ENCODE measurements around the gene EHMT1. TPM values are rescaled to one million over a fixed set of nuclear protein-coding genes. Genes with fewer than 3 reads are reported as not detected.
A peak's percentile ranks its signal among the peaks of the same experiment; 100 is the strongest.

The EHMT1 gene
- total RNA-seq, 1 experiment from 2014 or later = 112 TPM

- Histone ChIP-seq H3T11ph (ENCODE audit: low read length) (no peak overlapping the region), H3K4me1 (ENCODE audit: insufficient read depth, low read length) (peaks cover 3% of the 10 kb centered on the region; the same call in 1 of the 2 replicates), H4K5ac (ENCODE audit: insufficient read length, low read depth, low read length) (no peak overlapping the region), H4K8ac (replicated peaks; ENCODE audit: insufficient read length, low read depth, low read length) (no peak overlapping the region), H3K79me1 (ENCODE audit: insufficient read depth, low read depth, low read length, poor library complexity, severe bottlenecking) (peaks cover 7% of the 10 kb centered on the region), H2BK120ac (ENCODE audit: low read depth, low read length, poor library complexity, severe bottlenecking) (no peak overlapping the region), H3K23me2 (ENCODE audit: insufficient read length, low read depth, low read length, poor library complexity, severe bottlenecking) (no peaks in the 10 kb centered on the region), H3K4ac (ENCODE audit: low read depth, low read length) (no peak overlapping the region), H3K27ac (ENCODE audit: insufficient read length, low read depth, low read length) (no peak overlapping the region), H3K27me3 (ENCODE audit: insufficient read depth, low read length) (no peaks in the 10 kb centered on the region), H3K9me3 (ENCODE audit: control insufficient read depth, low read depth, low read length) (no peaks in the 10 kb centered on the region), H3K79me2 (ENCODE audit: insufficient read depth, low read length) (peaks cover 16% of the 10 kb centered on the region; the same call in 1 of the 2 replicates), H3K4me2 (ENCODE audit: insufficient read depth, insufficient read length, low read length) (no peak overlapping the region), H2BK5ac (ENCODE audit: insufficient read length, low read length) (no peak overlapping the region), H4K20me1 (ENCODE audit: control insufficient read depth, insufficient read depth, insufficient read length) (no peaks in the 10 kb centered on the region), H3K9ac (ENCODE audit: extremely low read depth, insufficient read length, low read length) (no peak overlapping the region), H2AFZ (ENCODE audit: low read length) (no peak overlapping the region), H3K14ac (ENCODE audit: insufficient read depth, low read length) (no peak overlapping the region), H3K56ac (ENCODE audit: insufficient read length, low read depth, low read length) (no peak overlapping the region), H2AK5ac (ENCODE audit: insufficient read length, low read length) (no peak overlapping the region), H2BK20ac (ENCODE audit: low read depth, low read length, poor library complexity, severe bottlenecking) (no peak overlapping the region), H3K23ac (ENCODE audit: insufficient read length, low read depth, low read length) (no peak overlapping the region), H2BK12ac (ENCODE audit: insufficient read length, low read depth, low read length) (no peak overlapping the region), H4K91ac (ENCODE audit: insufficient read length, low read depth, low read length) (no peak overlapping the region), H2BK15ac (ENCODE audit: low read depth, low read length) (no peak overlapping the region), H3K18ac (ENCODE audit: insufficient read length, low read depth, low read length) (no peak overlapping the region)
- DNase-seq = no peak
- peaks cover 0 to 5% of the 10 kb centered on the region in 2 experiments; a peak in 3 of 5 replicates for H3K9me3 Mint-ChIP-seq
- TF ChIP-seq, protein P1, sequence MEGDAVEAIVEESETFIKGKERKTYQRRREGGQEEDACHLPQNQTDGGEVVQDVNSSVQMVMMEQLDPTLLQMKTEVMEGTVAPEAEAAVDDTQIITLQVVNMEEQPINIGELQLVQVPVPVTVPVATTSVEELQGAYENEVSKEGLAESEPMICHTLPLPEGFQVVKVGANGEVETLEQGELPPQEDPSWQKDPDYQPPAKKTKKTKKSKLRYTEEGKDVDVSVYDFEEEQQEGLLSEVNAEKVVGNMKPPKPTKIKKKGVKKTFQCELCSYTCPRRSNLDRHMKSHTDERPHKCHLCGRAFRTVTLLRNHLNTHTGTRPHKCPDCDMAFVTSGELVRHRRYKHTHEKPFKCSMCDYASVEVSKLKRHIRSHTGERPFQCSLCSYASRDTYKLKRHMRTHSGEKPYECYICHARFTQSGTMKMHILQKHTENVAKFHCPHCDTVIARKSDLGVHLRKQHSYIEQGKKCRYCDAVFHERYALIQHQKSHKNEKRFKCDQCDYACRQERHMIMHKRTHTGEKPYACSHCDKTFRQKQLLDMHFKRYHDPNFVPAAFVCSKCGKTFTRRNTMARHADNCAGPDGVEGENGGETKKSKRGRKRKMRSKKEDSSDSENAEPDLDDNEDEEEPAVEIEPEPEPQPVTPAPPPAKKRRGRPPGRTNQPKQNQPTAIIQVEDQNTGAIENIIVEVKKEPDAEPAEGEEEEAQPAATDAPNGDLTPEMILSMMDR (conservative IDR thresholded peaks at IDR 0.05) = no peak
- no CpG with 5 or more reads among the region's 14 CpGs for whole genome bisulfite sequencing (ENCODE audit: extremely low coverage, insufficient read length, low lambda C conversion rate)
- H3K4me3 Mint-ChIP-seq = no peak overlapping the region
- peaks cover 24 to 37% of the 10 kb centered on the region in 2 experiments for H3K4me1 Mint-ChIP-seq
- peaks cover 24 to 25% (median 25%) of the 10 kb centered on the region in 3 experiments for H3K36me3 Mint-ChIP-seq (ENCODE audit: insufficient read depth in 1 of 3, low read depth in 3 of 3)
- H3K27me3 Mint-ChIP-seq (ENCODE audit: low read depth) = no peaks in the 10 kb centered on the region
- peak overlapping the region in 2 of 3 experiments; percentile 44 to 83; a peak in 2 of 7 replicates for H3K27ac Mint-ChIP-seq
Observed at GRCh38 chr9:137709411-137710101, 90.8 kb downstream of the EHMT1 start.

All from H9 (cell line).